Stomach (tissue), 9 donors: ENCODE measurements around the gene PLCXD1. TPM values are rescaled to one million over a fixed set of nuclear protein-coding genes. Genes with fewer than 3 reads are reported as not detected.
A peak's percentile ranks its signal among the peaks of the same experiment; 100 is the strongest.
"Not testable (repeated sequence)": the region's sequence is repeated elsewhere in the genome, so short reads cannot be mapped to it uniquely, and the experiment has no call there.

Source experiments
- DNase-seq, 2 donors: peaks; one replicate each; pipeline versions ENCODE4 v3.0.0 to v3.0.0-alpha.2; 2013 to 2019
- H3K27ac ChIP-seq, 5 donors: fragments of 200-600 bp in 4 of 5; sonication (generic) in 4 of 5; one replicate each; pipeline ENCODE4 v1.5.1; 2013 to 2019; ENCODE audit warnings: mild to moderate bottlenecking in 1 of 5, moderate library complexity in 1 of 5
- H3K27me3 ChIP-seq, 3 donors: fragments of 200-600 bp; sonication (generic); one replicate each; pipeline ENCODE4 v1.5.1; 2017 to 2019; ENCODE audit warnings: mixed run types in 1 of 3
- H3K36me3 ChIP-seq, 4 donors: fragments of 200-600 bp; sonication (generic); 1 replicate in 3 of 4; 2 replicates in 1 of 4; pipeline ENCODE4 v1.5.1; 2016 to 2019
- H3K4me1 ChIP-seq, 4 donors: fragments of 200-600 bp; sonication (generic); one replicate each; pipeline ENCODE4 v1.5.1; 2016 to 2019
- H3K4me3 ChIP-seq, 4 donors: fragments of 200-600 bp; sonication (generic) in 3 of 4; one replicate each; pipeline ENCODE4 v1.5.1; 2016 to 2019; ENCODE audit warnings: mild to moderate bottlenecking in 1 of 4
- H3K9me3 ChIP-seq, 4 donors: fragments of 200-600 bp; sonication (generic); one replicate each; pipeline ENCODE4 v1.5.1; 2016 to 2019
- EP300 ChIP-seq: sonication (generic); formaldehyde crosslinking; IDR thresholded peaks from one replicate; pipeline ENCODE4 v1.6.1; 2017; ENCODE audit warnings: antibody characterized with exemption
- POLR2A ChIP-seq, 4 donors: fragments of 450-650 bp; IDR thresholded peaks; one replicate each; pipeline ENCODE4 v1.6.1; 2016; ENCODE audit warnings: antibody characterized with exemption in 4 of 4, control low read depth in 2 of 4, mild to moderate bottlenecking in 1 of 4, moderate library complexity in 1 of 4
- POLR2AphosphoS5 ChIP-seq, 3 donors: sonication (generic); formaldehyde crosslinking; IDR thresholded peaks; one replicate each; pipeline ENCODE4 v1.6.1; 2016; ENCODE audit warnings: antibody characterized with exemption in 3 of 3
- WGBS, 5 donors: extraction: QIAGEN DNeasy Blood & Tissue Kit in 3 of 5; methylation state at CpG; one replicate each; pipeline versions ENCODE4 v1.1.5 to v1.1.7; 2013 to 2018; 5-methylcytosine and 5-hydroxymethylcytosine counted together
- intact Hi-C: fragments of 100-400 bp; cut with DNase I; formaldehyde crosslinking; loops from one replicate; pipeline ENCODE4 v1.15.1; 2023; ENCODE audit warnings: low total_unique reads
- polyA plus RNA-seq, 3 donors: library from polyadenylated mRNA; stranded (reverse); fragments of 200-250 nt; gene quantifications; one replicate each; pipeline ENCODE4 v1.2.3, GENCODE V29; 2013
- total RNA-seq, 5 donors: library from RNA; depleted of rRNA; stranded (reverse); fragments of >200 nt; gene quantifications; one replicate each; pipeline versions ENCODE4 v1.1.0 to v1.2.3, GENCODE V29; 2014 to 2016
- TF ChIP-seq, protein P1 (sequence below), 7 experiments: fragments of 450-650 bp in 4 of 7; fragments of 200-600 bp in 3 of 7; sonication (generic) in 3 of 7; IDR thresholded peaks; one replicate each; pipeline ENCODE4 v1.5.1; 2016 to 2019; ENCODE audit warnings: antibody characterized with exemption in 7 of 7, control low read depth in 2 of 7, mild to moderate bottlenecking in 1 of 7
- donor health status: healthy with polysubstance abuse.
- donor health status: Bipolar disorder and iron deficiency.
- donor health status: healthy.

Gene PLCXD1
- total and polyA plus RNA-seq, 8 donors, result 8.4 to 114 (median 23.4) TPM

DNA sequence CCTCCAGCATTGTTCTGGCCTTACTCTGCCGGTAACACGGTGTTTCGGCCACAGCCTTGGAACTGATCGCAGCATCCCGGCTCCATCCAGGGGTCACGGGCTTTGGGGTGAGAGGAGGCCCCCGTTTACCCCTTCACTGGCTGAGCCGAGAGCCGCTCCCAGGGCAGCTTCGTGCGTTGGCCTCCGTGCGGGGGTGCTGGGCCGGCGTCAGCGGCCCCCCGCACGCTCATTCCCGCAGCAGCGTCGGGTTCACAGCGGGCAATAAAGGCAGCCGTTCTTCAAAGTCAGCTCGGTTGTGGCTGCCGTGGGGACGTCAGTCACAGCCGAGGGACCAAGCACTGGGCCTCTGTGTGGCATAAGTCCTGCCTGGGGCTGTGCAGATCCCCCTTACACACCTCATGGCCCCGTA lies 25.3 kb upstream of the PLCXD1 start:
- Histone ChIP-seq H3K4me3 (no peak overlapping the region), H3K27ac (no peak overlapping the region), H3K9me3 (no peaks in the 10 kb centered on the region), H3K36me3 (no peaks in the 10 kb centered on the region), H3K4me1 (peaks cover 0 to 1% (median under 1%) of the 10 kb centered on the region in 4 donors), H3K27me3 (peaks cover 0 to 17% (median 0%) of the 10 kb centered on the region in 3 donors)
- 79 to 89% (median 88%) methylated on average over 23 to 28 of the region's 28 CpGs for WGBS, 5 donors
- DNase-seq, result peak in 1 of 2 donors; percentile 18
- no peak for TF ChIP-seq EP300
- TF ChIP-seq POLR2A (IDR thresholded peaks at IDR 0.05), result no peak
- TF ChIP-seq, protein P1, sequence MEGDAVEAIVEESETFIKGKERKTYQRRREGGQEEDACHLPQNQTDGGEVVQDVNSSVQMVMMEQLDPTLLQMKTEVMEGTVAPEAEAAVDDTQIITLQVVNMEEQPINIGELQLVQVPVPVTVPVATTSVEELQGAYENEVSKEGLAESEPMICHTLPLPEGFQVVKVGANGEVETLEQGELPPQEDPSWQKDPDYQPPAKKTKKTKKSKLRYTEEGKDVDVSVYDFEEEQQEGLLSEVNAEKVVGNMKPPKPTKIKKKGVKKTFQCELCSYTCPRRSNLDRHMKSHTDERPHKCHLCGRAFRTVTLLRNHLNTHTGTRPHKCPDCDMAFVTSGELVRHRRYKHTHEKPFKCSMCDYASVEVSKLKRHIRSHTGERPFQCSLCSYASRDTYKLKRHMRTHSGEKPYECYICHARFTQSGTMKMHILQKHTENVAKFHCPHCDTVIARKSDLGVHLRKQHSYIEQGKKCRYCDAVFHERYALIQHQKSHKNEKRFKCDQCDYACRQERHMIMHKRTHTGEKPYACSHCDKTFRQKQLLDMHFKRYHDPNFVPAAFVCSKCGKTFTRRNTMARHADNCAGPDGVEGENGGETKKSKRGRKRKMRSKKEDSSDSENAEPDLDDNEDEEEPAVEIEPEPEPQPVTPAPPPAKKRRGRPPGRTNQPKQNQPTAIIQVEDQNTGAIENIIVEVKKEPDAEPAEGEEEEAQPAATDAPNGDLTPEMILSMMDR (IDR thresholded peaks at IDR 0.05), result no peak
- TF ChIP-seq POLR2AphosphoS5 (IDR thresholded peaks at IDR 0.05), result no peak
- intact Hi-C loops, result no loop called here

DNA sequence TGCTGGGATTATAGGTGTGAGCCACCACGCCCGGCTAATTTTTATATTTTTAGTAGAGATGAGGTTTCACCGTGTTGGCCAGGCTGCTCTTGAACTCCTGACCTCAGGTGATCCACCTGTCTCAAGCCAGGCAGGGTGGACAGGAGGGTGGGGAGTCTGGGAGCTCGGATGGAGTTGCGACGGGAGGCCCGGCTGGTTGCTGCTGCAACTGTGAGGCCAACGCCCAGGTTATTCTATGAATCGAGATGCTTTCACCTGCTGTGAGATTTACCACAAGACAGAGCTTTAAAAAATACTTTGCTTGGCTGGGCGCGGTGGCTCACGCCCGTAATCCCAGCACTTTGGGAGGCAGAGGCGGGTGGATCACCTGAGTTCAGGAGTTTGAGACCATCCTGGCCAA lies 24.1 kb upstream of the PLCXD1 start:
- Histone ChIP-seq H3K4me1 (peaks cover 0 to 11% (median 10%) of the 10 kb centered on the region in 4 donors), H3K27me3 (peaks cover 0 to 17% (median 0%) of the 10 kb centered on the region in 3 donors)
- H3K36me3 ChIP-seq, H3K27ac ChIP-seq, intact Hi-C loops, H3K4me3 ChIP-seq, H3K9me3 ChIP-seq: not testable (repeated sequence)
- 82 to 89% (median 86%) methylated on average over 13 to 14 of the region's 14 CpGs for WGBS, 5 donors
- DNase-seq, result peak in 1 of 2 donors; percentile 13

DNA sequence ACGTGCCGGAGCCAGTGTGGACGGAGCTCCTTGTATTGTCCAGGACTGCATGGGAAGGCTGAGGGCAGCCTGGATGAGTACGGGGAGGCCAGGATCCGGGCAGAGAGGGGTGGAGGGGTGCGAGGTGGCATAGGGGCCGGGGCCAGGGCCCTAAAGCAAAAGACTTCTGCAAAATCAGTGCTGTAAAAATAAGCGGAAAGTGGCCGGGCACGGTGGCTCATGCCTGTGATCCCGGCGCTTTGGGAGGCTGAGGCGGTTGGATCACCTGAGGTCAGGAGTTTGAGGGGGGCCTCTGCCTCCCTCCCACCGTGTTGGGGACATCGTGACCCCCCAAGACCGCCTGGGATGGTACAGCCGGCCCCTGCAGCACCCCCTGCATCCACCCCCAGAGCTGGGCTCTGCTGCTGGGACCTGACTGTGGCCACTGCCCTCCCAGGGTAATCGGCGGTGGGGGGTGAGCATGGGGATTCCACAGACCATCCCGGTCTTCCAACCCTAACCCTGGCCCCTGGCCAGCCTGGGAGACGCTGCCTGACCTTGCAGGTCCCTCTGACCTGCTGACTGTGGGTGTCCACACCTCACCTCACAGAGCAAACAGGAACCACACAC lies 23.4 kb upstream of the PLCXD1 start:
- TF ChIP-seq POLR2AphosphoS5 (IDR thresholded peaks at IDR 0.05) (no peak), EP300 (no peak), POLR2A (IDR thresholded peaks at IDR 0.05) (no peak)
- TF ChIP-seq, protein P1 (IDR thresholded peaks at IDR 0.05), result no peak
- H3K4me3 ChIP-seq, result no peak overlapping the region
- H3K36me3 ChIP-seq, result no peaks in the 10 kb centered on the region
- H3K4me1 ChIP-seq, result peaks cover 0 to 18% (median 16%) of the 10 kb centered on the region in 4 donors
- peaks cover 0 to 17% (median 0%) of the 10 kb centered on the region in 3 donors for H3K27me3 ChIP-seq
- no peaks in the 10 kb centered on the region for H3K9me3 ChIP-seq
- DNase-seq, result no peak
- 74 to 80% (median 79%) methylated on average over 15 to 21 of the region's 21 CpGs for WGBS, 5 donors
- intact Hi-C loops, result no loop called here
- no peak overlapping the region for H3K27ac ChIP-seq

DNA sequence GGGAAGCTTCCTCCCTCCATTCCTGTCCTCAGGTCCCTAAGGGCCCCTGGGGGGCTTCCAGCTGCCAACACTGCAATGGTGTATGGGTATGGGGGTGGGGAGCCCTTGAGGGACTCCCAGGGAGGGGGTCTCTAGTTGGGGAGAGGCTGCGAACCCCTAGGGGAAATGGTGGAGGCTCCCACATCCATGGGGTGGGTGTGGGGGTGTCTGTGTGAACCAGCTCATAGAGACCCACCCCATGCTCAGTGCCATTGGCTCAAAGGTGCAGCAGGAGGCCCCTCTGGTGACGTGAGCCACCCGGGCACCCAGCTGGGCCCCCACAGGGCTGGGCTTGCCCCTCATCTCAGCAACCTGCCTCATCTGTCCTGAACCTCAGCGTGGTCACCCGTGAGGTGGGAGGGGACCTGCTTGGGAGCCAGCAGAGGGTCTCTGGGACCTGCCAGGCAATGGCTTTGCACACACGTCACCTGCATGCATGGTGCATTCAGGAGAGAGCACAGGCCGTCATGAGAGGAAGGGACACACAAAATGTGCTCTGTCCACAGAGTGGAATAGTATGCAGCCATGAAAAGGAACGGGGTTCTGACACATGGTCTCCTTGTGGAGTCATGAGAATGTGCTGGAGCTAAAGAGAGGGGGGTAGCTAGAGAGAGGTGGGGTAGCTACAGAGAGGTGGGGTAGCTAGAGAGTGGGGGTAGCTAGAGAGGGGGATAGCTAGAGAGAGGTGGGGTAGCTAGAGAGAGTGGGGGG lies 22.7 kb upstream of the PLCXD1 start:
- Histone ChIP-seq H3K4me3 (no peak overlapping the region), H3K9me3 (no peaks in the 10 kb centered on the region), H3K27me3 (peaks cover 0 to 17% (median 0%) of the 10 kb centered on the region in 3 donors), H3K4me1 (peaks cover 0 to 23% (median 18%) of the 10 kb centered on the region in 4 donors), H3K27ac (no peak overlapping the region), H3K36me3 (no peaks in the 10 kb centered on the region)
- WGBS, 5 donors, result 78 to 90% (median 85%) methylated on average over 3 to 8 of the region's 8 CpGs
- intact Hi-C loops, result no loop called here
- no peak for TF ChIP-seq POLR2A (IDR thresholded peaks at IDR 0.05)
- TF ChIP-seq, protein P1 (IDR thresholded peaks at IDR 0.05), result no peak
- TF ChIP-seq POLR2AphosphoS5 (IDR thresholded peaks at IDR 0.05), result no peak
- no peak for TF ChIP-seq EP300
- DNase-seq, result peak in 1 of 2 donors; percentile 0
